ENCODE results near the gene OR51Q1.

OR51Q1 gene, protein sequence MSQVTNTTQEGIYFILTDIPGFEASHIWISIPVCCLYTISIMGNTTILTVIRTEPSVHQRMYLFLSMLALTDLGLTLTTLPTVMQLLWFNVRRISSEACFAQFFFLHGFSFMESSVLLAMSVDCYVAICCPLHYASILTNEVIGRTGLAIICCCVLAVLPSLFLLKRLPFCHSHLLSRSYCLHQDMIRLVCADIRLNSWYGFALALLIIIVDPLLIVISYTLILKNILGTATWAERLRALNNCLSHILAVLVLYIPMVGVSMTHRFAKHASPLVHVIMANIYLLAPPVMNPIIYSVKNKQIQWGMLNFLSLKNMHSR

DNA sequence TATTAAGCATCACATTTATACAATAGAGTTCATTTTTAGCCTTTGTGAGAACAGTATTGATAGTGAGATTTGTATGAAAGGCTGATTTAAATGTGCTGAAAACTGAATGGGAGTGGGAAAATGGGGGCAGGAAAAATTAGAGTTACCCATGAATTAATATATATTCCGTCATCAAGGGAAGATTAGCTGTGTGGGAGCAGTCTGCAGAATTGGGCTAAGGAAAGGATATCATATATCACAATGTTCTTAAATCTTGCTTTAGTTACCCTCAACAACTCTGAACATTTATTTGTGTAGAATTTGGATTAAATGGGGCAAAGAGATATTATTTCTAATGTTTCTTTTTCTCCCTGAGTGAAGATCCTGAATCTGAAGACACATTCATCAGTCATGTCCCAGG lies at the start of gene OR51Q1:
Gene OR51Q1 (plus strand): TSS at position 301 of the 400 bp plus-strand sequence. CDS start 90 bp downstream, at position 391.
- DNase-seq: no peak

DNA sequence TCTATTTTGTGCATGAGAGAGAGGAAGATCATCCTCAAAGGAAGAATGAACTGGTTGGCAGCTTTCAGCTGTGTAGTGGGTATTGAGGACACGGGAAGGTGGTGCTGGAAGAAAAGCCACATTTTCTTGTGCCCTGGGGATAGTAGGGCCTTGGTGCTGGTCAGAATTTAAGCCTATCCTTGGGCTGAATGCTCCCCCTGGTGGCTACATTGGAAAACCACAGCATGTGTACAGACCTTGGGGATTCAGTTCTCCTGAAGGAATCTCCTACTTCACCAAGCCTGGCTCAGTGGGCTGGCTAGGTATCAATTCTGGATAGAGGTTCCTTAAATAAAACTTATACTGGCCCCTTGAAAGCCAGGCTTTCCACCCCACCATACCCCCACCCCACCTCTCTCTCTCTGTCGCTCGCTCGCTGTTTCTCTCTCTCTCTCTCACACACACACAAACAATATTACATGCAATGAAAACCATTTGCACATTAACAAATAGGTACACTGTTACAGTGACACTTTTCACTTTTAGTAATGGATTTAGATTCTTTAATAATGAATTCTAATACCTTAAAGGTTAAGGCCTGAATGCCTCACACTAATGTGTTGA lies 41.1 kb upstream of the OR51Q1 start:
- DNase-seq: peak; percentile 3

DNA sequence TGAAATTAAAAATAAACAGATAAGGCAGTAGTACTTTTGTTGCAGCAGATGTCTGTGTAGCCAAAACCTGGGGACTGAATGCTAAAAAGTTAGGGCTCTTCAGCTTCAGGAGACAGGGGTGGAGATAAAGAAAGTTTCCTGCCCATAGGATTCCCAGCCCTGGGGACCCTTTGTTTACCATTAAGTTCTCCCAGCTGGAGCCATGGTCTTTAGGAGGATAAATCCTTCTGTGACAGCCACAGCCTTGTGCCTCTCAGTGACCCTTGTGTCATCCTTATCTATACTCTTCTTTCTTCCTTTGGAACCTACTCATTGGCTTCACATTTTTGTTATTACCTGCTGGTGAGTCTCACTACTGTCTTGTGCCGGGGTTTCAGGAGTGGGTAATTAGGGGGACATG lies 38.3 kb upstream of the OR51Q1 start, which contains the start of gene OR51M1:
Gene OR51M1 (plus strand): TSS at position 237 of the 400 bp plus-strand sequence. CDS start 5,587 bp downstream, outside the sequence.
- DNase-seq: no peak

DNA sequence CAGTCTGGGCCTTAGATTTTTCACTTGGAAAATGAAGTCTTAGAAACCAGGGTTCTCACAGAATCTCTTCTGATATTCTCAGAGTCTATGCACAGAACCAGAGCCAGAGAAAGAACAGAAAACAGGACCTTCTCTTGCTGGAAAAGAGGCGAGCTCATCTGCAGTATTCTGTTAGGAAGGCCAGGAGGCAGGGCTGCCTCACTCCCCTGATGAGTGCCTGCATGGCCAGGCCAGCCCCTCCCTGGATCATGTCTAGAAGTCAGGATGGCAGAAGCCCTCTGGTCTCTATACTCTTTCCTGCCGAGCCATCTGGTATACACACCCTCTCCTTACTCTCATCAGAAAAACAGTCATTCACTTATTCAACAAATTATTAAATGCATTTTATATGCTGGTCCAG lies 37.6 kb upstream of the OR51Q1 start:
- no peak for DNase-seq

DNA sequence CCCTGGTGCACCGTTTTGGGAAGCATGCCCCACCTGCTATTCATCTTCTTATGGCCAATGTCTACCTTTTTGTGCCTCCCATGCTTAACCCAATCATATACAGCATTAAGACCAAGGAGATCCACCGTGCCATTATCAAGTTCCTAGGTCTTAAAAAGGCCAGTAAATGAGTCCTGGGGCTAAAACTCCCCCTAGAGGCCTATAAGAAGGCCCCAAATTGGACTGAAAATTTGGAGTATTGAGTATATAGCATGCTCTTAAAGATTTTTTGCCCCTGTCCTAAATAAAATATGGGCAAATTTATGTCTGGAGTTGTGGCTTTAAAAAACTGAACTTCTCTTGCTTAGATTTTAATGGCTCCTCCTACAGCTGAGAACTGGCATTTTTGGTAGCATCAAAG lies 31.7 kb upstream of the OR51Q1 start:
- no peak for DNase-seq

DNA sequence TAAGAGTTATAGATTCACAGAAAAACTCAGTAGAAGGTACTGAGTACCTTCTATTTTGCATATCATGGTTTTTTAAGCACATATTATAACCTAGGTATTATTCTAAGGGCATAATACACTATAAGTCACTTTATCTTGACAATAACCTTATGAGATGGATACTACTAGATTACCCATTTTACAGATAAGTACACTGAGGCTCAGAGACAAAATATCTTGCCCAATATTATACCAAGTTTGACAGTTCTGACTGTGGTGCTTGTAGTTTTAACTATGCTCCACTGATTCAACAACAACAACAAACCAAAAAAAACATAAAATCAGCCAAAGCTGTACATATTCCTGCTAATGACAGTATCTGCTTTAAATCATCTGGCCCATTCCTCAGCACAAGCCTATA lies 27.8 kb upstream of the OR51Q1 start:
- DNase-seq: no peak

DNA sequence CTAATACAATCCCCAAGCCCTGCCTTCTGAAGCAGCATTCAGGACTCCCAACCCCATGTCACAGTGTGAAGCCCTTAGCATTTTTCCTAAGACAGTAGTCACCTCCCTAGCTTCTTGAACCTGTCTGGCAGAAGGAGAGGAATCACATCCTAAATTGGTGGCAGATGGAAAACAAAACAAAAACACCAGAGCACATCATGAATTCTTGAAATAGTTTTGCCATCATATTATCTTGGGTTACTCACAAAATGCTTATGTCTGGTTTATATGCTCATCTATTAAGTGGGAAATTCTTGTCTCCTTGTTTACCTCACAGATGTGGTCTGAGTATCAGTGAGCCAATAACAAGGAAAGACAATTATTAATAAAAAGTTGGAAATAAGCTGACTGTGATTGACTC lies 23.0 kb upstream of the OR51Q1 start:
- no peak for DNase-seq

DNA sequence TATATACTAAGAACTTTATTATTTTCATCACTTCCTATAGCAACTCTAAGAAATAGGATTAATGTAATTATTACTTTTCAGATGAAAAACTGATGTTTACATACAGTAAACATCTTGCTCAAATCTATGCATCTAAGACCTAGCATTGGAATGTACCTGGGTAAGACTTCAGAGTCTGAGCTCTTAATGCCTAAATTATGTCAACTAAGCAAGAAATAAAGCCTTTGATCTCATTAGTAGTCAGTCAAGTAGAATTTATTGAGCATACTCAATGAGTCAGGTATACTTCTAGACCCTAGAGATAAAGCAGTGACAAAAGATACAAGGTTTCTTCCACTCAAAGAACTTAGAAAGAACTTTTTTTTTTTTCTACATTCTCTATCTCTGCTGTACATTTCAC lies 16.7 kb upstream of the OR51Q1 start:
- no peak for DNase-seq

DNA sequence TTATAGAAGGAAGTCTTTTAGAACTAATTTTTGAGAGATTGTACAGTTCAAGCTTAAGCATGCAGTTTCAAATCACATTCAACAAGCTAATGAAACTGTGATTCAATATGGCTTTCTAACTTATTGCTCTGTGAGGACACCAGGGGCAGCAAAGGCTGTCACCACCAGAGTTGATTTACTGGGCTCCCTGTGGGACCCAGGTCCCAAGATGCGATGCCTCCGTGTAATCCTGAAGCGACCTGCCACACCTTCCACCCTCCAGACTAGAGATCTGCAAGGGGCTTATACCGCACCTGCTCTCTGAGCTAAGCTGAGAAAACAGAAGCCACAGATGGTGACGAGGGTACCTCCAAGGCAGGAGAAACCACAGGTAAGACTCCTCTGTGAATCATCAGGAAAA lies 918 bp upstream of the OR51Q1 start:
- DNase-seq: no peak

DNA sequence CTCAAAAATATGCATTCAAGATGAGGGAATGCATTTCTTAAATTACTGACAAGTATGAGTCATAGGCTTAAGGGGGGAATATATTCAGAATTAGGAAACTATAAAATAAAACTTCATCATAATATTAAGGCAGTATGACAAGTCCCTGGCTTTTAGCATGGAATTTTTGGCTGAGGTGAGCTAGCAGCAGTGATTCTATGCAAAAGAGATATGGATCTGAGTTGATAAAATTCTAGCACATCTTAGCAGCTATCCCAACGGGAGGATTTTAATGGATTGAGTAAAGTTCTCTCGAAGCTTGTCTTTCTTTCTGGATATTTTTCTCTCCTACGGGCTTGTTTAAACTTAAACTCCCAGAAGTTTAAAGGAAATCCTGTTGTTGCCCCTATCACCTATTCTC lies 1.2 kb downstream of the OR51Q1 start:
- DNase-seq: no peak

DNA sequence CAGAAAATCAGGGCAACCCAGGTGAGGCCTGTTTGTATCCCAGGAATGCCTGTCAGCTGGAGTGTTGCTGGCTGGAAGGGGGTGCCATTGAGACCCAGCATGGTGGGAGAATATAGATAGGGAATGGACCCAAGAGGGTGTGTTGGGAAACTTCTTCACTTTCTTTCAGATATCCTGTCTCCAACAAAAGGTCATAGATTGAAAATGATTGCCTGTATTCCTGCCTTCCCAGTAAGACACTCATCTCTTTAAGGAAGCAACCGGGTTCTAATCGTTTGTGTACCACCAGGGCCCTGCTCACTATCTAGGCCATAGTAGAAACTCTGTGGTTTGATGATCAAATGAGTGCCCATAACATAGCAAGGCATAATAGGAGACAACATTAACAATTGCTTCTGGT lies 19.5 kb downstream of the OR51Q1 start, which contains the start of gene OR51I1:
Gene OR51I1 (minus strand): TSS at position 101 of the 400 bp plus-strand sequence. CDS start 0 bp downstream, at position 101.
- no peak for DNase-seq

DNA sequence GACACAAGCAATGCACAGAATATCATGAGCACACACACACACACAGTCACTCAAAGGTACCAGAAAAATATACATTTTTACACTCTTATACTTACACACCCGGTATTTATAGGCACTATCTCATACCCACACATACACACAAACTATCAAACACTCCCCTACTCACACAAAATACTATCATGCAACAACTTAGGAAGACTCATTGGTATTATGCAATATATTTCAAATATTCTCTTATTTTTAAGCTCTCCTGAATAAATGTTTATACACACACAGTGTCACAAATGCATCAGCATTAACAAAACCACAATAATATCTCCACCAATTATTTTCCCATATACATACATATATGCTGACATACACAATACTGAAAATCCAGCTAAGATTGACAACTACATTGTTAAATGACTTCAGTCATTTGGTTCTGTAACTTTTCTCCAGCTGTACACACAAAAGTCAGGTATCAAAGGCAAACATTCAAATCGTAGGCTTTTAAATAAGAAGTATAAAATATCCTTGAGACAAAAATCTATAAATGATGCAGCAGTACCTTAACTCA lies 22.0 kb downstream of the OR51Q1 start:
- no peak for DNase-seq

DNA sequence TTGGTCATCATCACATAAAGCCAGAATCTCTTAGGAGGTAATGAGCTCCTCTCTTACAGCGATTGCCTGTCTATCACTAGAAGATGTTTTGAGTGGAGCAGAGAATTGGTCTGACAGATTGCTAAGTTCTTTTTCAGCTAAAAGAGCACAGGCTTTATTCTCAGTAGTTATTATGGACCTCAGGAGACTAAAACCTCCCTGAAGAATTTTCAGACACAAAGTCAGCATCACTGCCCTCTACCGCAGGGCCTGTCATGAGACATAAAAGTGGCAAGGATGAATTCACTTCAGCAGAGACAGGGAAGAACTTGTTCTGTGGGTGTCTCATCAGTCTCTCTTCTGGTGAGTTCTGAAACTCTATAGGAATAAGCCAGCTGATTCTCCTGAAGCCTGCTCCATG lies 27.1 kb downstream of the OR51Q1 start, which contains the start of gene OR51I2:
Gene OR51I2 (plus strand): TSS at position 301 of the 400 bp plus-strand sequence. CDS start 4,166 bp downstream, outside the sequence.
- DNase-seq: no peak

DNA sequence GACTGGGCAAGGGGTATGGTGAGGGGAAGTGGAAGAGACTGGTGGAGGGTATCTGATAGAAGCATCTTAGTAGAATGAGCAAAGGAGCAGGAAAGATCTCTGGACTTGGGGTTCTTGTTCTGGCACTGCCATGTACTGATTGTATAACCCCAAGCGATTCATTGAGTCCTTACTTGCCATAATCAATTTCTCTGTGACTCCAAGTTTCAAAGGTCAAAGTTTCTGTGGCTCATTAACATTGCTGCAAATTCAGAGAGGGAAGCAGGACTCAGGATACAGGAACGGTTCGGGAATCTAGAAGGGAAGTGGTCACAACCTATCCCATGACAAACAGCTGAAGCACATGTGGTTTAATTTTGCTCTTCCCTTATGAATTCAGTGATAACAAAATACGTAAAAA lies 27.5 kb downstream of the OR51Q1 start:
- no peak for DNase-seq

DNA sequence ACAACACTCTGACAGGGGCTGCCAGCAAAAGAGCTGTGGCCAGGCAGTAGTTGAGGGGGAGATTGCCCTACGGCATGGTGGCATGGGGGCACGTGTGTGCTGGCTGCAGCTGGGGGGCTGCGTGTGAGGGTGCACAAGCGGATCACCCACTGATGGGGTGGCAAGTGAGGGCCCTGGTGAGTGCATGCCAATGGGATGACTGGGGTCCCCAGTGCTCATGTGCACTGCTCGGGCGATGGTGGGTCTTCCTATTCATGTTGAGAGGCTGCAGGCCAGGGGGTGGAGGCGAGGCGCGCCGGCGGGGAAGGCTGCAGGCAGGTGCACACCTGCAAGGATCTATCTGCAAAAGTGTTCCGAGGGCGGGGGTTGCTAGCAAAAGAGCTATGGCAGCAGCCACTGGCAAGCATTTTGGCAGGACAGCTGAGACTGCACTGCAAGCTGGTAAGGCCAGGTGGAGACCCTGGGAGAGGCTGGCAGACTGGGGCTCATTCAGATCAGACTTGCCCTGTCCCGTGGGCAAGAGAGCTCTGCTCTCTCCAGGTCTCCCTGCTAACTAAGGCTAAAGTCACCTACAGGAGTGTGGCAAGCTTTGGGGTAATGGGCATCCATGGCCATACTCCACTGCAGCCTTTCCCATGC lies 39.2 kb downstream of the OR51Q1 start:
- DNase-seq: no peak

DNA sequence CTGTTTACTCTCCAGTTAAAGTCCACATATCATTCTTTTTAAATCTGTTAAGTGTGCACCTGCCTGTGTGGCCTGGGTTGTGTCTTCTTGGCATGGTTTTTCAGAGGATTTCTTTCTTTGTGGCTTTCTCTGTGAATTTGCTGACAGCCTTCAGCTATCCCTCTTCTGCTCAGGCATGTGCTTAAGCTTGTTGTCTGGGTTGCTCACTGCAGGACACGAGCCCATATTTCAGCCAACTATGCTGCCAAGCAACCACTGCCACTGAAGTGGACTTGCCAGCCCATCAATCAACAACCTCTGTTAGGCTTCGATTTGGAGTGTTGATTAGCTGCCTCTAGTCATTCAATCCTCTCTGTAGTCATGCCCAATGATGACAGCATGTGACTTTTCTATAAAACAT lies 45.6 kb downstream of the OR51Q1 start:
- DNase-seq: no peak
